Stimulated activated naive B cell treated with anti-CD40 and anti-IgM and Interleukin-4, amounts not matched to agents 10 μg/mL and 1 μg/mL and 100 μg/mL, for 72 hours (primary cell): ENCODE data around the gene PDPR.
"Not testable (repeated sequence)": the region's sequence is repeated elsewhere in the genome, so short reads cannot be mapped to it uniquely, and the experiment has no call there.

ENCODE experiments used
- ATAC-seq, 2 donors: fragments of 150-1000 bp; cut with Tn5 transposase; replicated peaks; 2 replicates each; pipeline ENCODE4 v1.10.0; 2021; ENCODE audit warnings: moderate library complexity in 1 of 2
- DNase-seq: peaks from one replicate; pipeline ENCODE4 v3.0.0; 2021
- H3K27ac Mint-ChIP-seq: one replicate; pipeline ENCODE4 v1.8.0; 2022; ENCODE audit warnings: mild to moderate bottlenecking, mixed read lengths
- H3K27me3 Mint-ChIP-seq, 2 donors: one replicate each; pipeline ENCODE4 v1.8.0; 2022; ENCODE audit warnings: mixed read lengths in 2 of 2
- H3K36me3 Mint-ChIP-seq, 2 donors: one replicate each; pipeline ENCODE4 v1.8.0; 2022; ENCODE audit warnings: mixed read lengths in 2 of 2, mild to moderate bottlenecking in 1 of 2
- H3K4me1 Mint-ChIP-seq, 2 donors: one replicate each; pipeline ENCODE4 v1.8.0; 2022; ENCODE audit warnings: mixed read lengths in 2 of 2, mild to moderate bottlenecking in 1 of 2
- H3K4me3 Mint-ChIP-seq, 2 donors: one replicate each; pipeline ENCODE4 v1.8.0; 2022; ENCODE audit warnings: mild to moderate bottlenecking in 2 of 2, mixed read lengths in 2 of 2, moderate library complexity in 1 of 2
- H3K9me3 Mint-ChIP-seq, 2 donors: one replicate each; pipeline ENCODE4 v1.8.0; 2022; ENCODE audit warnings: mixed read lengths in 2 of 2, mild to moderate bottlenecking in 1 of 2

Gene PDPR

DNA sequence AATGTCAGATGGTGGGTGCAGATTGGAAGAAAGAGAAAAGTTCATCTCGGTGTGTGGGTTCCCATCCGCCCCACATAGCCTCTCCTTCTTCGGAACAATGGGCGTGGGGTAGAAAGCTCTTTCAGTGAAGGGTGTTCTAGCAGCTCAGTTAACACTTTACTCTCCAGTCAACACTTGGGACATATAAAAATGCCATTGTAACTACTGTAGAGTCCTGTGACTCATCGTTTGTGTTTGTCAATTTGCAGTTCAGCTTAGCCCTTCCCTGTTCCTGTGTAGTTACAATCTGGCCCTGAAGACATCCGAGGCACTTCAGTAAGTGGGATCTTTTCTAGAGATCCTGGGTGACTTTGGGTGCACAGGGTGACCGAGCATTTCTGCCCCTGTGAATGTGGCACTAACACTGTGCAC lies 47.9 kb downstream of the PDPR start:
- Mint-ChIP-seq H3K9me3 (no peaks in the 10 kb centered on the region), H3K4me1 (peaks cover 3 to 7% of the 10 kb centered on the region in 2 donors), H3K27me3 (no peaks in the 10 kb centered on the region), H3K36me3 (peaks cover 11 to 17% of the 10 kb centered on the region in 2 donors), H3K27ac (no peak overlapping the region), H3K4me3 (no peak overlapping the region)
- no peak for ATAC-seq
- DNase-seq, result no peak

DNA sequence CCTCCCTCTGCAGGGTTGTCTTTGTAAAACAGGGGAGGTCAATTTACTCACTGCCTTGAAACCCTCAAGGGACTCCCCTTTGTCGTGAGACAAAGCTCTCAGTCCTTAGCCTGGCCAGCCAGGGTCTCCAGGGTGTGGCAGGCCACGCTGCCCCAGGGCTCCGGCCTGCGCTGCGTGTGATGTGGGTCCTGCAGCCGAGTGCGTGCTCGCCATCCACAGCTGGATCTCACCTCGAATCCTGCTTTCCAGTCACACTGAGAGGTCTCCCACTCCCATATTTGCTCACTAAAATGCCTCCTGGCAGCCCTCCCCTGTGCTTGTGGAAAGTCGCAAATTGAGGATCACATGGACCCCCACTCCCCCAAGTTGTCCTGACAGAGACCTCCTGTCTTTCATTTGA lies 49.5 kb downstream of the PDPR start:
- Mint-ChIP-seq H3K9me3 (no peaks in the 10 kb centered on the region), H3K4me3 (no peak overlapping the region), H3K27me3 (no peaks in the 10 kb centered on the region), H3K36me3 (peaks cover 11 to 17% of the 10 kb centered on the region in 2 donors), H3K4me1 (peaks cover 3 to 7% of the 10 kb centered on the region in 2 donors), H3K27ac (no peak overlapping the region)
- DNase-seq (no peak), ATAC-seq (no peak)

DNA sequence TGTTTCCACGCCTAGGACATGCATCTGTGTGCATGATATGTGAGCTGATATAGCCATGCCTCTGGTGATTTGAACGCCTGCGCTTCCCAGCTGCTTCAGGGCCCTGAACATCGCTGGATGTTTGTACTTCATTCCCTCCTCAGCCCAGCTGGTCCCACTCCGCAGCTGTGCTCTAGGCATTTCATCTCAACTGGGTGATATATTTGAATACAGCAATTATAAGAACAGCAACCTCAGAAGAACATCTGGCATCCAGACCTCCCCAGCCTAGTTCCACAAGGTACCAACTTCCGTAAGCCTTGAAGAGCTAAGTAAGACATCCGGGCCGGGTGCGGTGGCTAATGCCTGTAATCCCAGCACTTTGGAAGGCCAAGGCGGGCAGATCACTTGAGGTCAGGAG lies 52.6 kb downstream of the PDPR start:
- not testable (repeated sequence) for H3K4me1 Mint-ChIP-seq, H3K4me3 Mint-ChIP-seq, ATAC-seq, H3K9me3 Mint-ChIP-seq, DNase-seq, H3K27me3 Mint-ChIP-seq
- Mint-ChIP-seq H3K36me3 (peaks cover 11 to 14% of the 10 kb centered on the region in 2 donors), H3K27ac (peak overlapping the region; percentile 14)

DNA sequence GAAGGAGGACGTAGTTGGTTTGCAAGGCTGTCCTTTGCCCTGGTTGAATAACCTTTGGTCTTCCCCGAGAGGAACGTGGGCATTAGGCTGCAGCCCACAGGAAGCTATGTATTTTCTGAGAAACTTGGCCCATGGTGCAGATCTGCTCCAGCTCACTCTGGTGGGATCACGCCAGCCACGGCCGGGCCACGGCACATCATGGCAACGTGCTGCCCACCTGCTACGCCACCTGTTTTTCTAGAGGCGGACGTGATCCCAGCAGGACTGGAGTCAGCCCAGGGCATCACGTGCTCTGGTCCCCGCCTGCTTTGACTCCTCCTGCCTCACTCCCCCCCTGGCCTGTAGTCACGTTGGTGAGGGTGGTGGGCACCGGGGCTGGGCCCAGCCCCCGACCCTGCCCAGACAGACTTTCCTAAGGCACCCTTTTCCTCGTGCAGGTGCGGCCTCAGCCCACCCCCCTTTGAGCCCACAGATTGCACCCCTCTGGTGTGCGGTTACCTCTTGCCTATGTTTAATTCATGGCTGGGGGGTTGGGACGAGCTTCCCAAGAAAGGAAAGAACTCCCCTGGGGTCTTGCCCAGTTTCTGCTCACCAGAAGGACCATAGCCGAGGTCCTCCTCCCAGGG lies 59.2 kb downstream of the PDPR start, which contains the start of gene CLEC18C:
Gene CLEC18C (plus strand): TSS at position 576 of the 626 bp plus-strand sequence. CDS start 492 bp downstream, outside the sequence.
- not testable (repeated sequence) for H3K27me3 Mint-ChIP-seq, H3K4me3 Mint-ChIP-seq, H3K36me3 Mint-ChIP-seq, H3K9me3 Mint-ChIP-seq, DNase-seq, H3K4me1 Mint-ChIP-seq, ATAC-seq, H3K27ac Mint-ChIP-seq

DNA sequence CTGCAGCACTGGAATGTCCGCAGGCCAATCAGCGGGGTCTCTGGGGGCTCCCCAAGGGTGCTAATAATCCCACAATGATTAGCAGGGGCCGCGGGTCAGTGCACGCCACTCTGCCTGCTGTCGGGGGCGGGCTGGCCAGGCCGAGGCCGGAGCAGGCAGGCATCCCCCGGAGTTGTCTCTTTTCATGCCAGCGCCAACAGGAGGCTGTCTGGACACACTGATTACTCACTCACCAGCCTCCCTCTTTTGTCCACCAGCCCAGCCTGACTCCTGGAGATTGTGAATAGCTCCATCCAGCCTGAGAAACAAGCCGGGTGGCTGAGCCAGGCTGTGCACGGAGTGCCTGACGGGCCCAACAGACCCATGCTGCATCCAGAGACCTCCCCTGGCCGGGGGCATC lies 59.8 kb downstream of the PDPR start:
- not testable (repeated sequence) for H3K36me3 Mint-ChIP-seq, H3K4me1 Mint-ChIP-seq, H3K27me3 Mint-ChIP-seq, H3K4me3 Mint-ChIP-seq, H3K27ac Mint-ChIP-seq, H3K9me3 Mint-ChIP-seq, ATAC-seq, DNase-seq

DNA sequence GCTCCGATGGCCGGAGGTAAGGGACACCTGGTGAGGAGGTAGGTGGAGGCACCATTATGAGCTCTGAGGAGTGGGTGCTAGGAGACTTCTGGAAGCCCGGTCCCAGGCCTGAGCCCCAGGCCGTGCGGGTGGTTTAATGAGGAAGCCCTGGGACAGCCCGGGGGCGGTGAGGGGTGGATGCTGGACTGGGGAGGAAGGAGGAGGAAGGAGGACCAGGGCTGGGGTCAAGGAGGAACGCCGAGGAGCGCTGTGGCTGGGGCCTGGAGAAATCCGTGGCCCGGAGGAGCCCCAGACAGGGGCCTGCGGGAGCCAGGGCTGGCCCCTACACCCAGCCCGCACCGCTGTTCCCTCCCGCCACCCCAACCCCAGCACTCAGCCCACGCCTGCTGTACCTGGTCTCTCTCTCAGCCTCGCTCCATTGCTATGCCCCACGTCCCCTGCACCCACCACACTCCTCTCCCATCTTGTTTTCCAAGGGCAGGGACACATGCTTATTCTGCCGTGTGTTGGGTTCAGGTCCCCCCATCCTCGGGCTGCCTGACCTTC lies 60.3 kb downstream of the PDPR start:
- DNase-seq, H3K27me3 Mint-ChIP-seq, H3K4me3 Mint-ChIP-seq, H3K4me1 Mint-ChIP-seq, H3K9me3 Mint-ChIP-seq, H3K36me3 Mint-ChIP-seq, H3K27ac Mint-ChIP-seq, ATAC-seq: not testable (repeated sequence)

DNA sequence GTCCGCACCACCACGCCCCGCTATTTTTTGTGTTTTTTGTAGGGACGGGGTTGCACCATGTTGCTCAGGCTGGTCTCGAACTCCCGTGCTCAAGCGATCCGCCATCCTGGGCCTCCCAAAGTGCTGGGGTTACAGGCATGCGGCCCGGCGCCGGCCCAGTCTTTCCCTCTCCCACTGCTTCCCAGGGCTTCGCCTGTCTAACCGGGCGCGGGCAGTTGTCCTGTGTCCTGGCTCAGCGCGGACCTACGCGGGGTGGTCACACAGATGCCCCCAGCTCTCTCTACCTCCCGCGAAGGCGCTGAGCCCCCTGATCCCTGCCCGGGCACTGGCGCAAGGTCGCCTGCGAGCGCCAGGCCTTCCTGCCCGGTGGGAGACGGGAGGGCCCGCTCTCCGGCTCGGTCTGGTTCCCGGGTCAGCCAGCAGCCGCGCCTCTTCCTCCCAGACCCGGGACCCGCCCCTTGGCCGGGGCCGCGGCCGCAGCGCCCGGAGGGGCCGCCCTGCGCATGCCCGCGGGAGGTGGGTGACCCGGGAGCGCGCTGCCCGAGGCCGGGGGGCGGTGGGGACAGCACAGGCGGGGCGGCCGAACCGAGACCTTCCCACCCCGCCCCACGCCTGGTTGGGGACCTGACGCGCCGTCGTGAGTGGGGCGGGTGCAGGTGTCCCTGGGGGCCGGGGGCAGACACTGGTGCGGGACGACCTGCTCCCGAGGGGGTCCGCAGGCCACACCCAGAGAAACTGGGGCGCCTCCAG lies 73.9 kb downstream of the PDPR start:
- not testable (repeated sequence) for DNase-seq, H3K27me3 Mint-ChIP-seq, H3K4me1 Mint-ChIP-seq, H3K9me3 Mint-ChIP-seq, H3K27ac Mint-ChIP-seq, H3K36me3 Mint-ChIP-seq
- ATAC-seq, result peak; percentile 58 to 78
- H3K4me3 Mint-ChIP-seq, result peak overlapping the region in 1 of 2 donors; percentile 63

DNA sequence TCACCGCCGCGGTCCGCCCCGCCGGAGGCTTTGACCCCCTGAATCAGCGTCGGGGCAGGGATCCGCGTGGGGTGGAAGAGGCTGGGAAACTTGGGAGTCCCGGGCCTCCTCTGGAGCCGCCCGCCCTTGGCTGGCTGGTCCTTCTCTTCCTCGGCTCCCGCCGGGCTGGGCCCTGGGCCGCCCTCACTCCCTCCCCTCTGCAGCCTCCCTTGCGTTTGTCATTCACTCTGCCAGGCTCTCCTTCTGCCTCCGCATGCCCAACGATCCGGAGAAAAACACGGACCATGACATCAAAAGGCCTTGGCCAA lies 74.4 kb downstream of the PDPR start:
- not testable (repeated sequence) for H3K27me3 Mint-ChIP-seq, H3K36me3 Mint-ChIP-seq, H3K4me1 Mint-ChIP-seq, DNase-seq, H3K4me3 Mint-ChIP-seq, H3K27ac Mint-ChIP-seq, H3K9me3 Mint-ChIP-seq
- ATAC-seq, result peak; percentile 24 to 26

DNA sequence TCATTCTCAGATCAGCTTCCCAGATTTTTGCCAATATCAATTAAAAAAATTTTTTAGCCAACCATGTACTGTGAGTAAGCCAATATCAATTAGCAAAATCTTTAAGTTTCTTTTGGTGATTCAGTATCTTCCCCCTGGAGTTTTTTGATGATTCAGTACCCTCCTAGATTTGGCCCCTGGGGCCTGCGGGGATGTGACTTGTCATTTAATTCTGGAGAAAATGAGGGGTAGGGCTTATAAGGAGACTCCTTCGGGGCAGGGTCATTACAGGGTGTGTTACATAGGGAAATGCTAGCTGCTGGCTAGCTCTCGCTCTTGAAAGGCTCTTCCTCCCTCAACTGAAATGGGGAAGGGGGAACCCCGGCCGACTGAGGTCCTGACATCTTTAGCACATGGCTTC lies 76.4 kb downstream of the PDPR start:
- not testable (repeated sequence) for H3K27ac Mint-ChIP-seq, H3K36me3 Mint-ChIP-seq, H3K4me1 Mint-ChIP-seq, DNase-seq, H3K9me3 Mint-ChIP-seq, H3K27me3 Mint-ChIP-seq, H3K4me3 Mint-ChIP-seq
- peak; percentile 34 to 67 for ATAC-seq

DNA sequence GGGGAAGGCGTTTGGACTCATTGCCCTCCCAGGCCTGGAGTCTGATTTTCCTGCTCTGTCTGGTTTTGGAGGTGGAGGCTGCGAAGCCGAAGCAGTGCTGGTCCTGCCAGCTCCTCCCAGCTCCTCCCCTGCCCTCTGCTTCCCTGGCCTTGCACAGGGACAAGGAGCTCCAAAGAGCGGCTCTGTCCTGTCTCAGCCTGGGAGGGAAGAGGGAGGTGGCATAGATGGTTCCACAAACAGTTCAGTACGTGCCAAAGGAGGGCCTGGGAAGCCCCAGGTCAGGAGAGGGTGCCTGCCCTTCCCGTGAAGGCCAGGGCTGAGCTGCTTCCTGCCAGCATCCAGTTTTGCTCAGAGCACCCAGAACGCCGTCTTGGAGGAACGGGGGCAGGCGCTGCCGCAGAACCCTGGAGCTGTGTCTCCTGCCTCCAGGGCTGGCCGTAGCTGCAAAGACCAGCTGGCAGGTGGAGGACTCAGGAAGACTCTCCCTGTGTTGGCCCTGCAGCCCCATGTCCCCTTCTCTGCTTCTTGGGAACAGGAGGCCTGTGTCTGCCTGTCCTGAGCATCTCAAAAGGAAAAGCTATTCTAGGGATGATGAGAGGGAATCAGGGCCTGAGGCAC lies 82.7 kb downstream of the PDPR start:
- H3K36me3 Mint-ChIP-seq, H3K4me3 Mint-ChIP-seq, H3K27ac Mint-ChIP-seq, H3K27me3 Mint-ChIP-seq, DNase-seq, ATAC-seq, H3K4me1 Mint-ChIP-seq, H3K9me3 Mint-ChIP-seq: not testable (repeated sequence)

DNA sequence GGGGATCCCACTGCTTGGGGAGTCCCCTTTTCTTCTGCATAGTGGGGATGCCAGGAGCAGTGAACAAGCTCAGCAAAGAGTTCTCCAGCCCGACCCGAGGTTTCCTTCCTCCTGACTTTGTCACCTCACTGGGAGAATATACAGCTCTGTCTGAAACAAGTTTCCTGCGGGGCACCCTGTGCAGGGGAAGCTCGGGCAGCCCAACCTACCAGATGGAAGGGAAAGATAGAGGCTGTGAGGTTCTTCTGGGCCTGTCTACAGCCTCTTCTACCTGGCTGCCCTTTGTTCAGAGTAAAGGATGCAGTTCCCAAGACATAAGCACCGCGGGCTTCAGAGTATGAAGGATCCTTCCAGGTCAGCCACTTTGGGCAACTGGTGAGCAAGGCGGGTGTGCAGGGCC lies 83.5 kb downstream of the PDPR start:
- not testable (repeated sequence) for H3K4me1 Mint-ChIP-seq, H3K4me3 Mint-ChIP-seq, DNase-seq, ATAC-seq, H3K9me3 Mint-ChIP-seq, H3K27ac Mint-ChIP-seq, H3K36me3 Mint-ChIP-seq, H3K27me3 Mint-ChIP-seq

DNA sequence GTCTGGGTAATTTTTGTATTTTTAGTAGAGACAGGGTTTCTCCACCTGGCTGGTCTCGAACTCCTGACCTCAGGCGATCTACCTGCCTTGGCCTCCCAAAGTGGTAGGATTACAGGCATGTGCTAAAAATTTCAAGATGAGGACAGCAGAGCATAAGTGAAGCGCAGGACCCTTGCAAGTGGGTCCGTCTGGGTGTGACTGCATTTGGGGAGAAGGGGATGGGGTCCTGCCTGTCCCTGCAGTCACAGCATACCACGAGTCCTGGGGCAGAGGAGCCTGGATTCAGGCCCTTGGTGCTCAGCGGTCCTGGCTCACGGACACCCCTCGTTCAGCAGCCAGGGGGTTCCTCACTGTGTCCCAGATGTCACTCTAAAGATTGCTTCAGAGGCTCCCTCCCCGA lies 84.1 kb downstream of the PDPR start:
- not testable (repeated sequence) for H3K36me3 Mint-ChIP-seq, H3K27ac Mint-ChIP-seq

DNA sequence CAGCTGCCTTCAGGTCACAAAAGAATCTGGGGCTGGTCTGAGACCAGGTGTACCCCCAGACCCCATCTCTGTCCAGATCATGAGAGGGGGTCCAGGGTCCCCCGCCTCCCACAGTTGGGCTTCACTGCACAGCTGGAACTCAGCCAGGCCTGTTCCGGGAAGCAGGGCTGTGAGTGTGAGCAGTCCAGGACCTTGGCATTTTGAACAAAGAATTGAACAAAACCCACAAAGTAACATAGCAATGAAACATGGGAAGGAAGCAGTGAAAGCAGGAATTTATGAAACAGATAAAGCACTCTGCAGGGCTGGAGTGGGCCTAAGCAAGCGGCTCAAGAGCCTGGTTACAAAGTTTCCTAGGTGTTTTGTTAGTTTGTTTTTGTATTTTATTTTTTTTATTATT lies 84.5 kb downstream of the PDPR start:
- H3K9me3 Mint-ChIP-seq, H3K27ac Mint-ChIP-seq, H3K4me3 Mint-ChIP-seq, H3K4me1 Mint-ChIP-seq, DNase-seq, H3K27me3 Mint-ChIP-seq, H3K36me3 Mint-ChIP-seq, ATAC-seq: not testable (repeated sequence)

More for the DNA sequence above, 84.1 kb downstream of the PDPR start:
- not testable (repeated sequence) for ATAC-seq, H3K4me1 Mint-ChIP-seq, H3K27me3 Mint-ChIP-seq, H3K9me3 Mint-ChIP-seq, DNase-seq, H3K4me3 Mint-ChIP-seq

DNA sequence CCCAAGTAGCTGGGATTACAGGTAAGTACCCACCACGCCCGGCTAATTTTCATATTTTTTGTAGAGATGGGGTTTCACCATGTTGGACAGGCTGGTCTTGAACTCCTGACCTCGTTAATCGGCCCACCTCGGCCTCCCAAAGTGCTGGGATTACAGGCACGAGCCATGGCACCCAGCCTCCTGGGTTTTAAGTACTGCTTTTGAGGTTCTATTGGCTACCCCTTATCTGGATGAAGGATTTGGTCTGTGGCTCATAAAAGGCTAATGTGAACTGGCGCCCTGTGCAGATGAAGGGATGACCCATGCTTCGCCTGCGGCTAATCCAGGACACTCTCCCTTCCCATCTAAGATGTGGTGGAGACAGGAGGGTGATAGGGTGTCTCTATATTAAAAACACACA lies 85.0 kb downstream of the PDPR start:
- not testable (repeated sequence) for H3K9me3 Mint-ChIP-seq, H3K27ac Mint-ChIP-seq, H3K4me1 Mint-ChIP-seq, DNase-seq, H3K27me3 Mint-ChIP-seq, ATAC-seq, H3K36me3 Mint-ChIP-seq, H3K4me3 Mint-ChIP-seq

DNA sequence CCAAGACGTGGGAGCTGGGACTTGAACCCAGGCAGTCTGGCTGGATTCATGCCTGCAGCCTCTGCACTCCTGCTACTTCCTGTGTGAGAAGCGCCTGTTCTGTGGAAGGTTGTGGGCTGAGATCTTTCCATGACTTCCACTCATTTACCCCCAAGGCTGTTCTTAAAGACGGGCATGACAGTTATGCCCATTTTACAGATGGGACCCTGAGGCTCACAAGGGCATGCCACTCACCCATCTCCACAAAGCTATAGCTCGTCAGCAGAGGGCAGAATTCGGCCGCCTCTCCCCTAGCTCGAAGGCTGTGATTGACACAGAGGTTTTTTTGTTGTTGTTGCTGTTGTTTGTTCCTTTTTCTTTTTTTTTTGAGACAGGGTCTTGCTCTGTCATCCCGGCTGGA lies 85.9 kb downstream of the PDPR start:
- H3K4me1 Mint-ChIP-seq, H3K27ac Mint-ChIP-seq, H3K27me3 Mint-ChIP-seq: not testable (repeated sequence)

More for the DNA sequence above, 85.9 kb downstream of the PDPR start:
- H3K4me3 Mint-ChIP-seq, H3K36me3 Mint-ChIP-seq, H3K9me3 Mint-ChIP-seq, ATAC-seq, DNase-seq: not testable (repeated sequence)
